Erythroblast (primary cell): ENCODE measurements around the gene MAP9.

ENCODE experiments used
- DNase-seq, 2 experiments: peaks; one replicate each; lab custom pipeline; 2025; lab: John Stamatoyannopoulos, UW
- GATA1 ChIP-seq: IDR thresholded peaks from 2 replicates; pipeline ENCODE4 v1.6.1; 2011; ENCODE audit warnings: low read depth, mild to moderate bottlenecking, control low read depth, low read length, moderate library complexity
- POLR2A ChIP-seq: IDR thresholded peaks from 2 replicates; pipeline ENCODE4 v1.6.1; 2011; ENCODE audit warnings: mild to moderate bottlenecking, low read length

The MAP9 gene

DNA sequence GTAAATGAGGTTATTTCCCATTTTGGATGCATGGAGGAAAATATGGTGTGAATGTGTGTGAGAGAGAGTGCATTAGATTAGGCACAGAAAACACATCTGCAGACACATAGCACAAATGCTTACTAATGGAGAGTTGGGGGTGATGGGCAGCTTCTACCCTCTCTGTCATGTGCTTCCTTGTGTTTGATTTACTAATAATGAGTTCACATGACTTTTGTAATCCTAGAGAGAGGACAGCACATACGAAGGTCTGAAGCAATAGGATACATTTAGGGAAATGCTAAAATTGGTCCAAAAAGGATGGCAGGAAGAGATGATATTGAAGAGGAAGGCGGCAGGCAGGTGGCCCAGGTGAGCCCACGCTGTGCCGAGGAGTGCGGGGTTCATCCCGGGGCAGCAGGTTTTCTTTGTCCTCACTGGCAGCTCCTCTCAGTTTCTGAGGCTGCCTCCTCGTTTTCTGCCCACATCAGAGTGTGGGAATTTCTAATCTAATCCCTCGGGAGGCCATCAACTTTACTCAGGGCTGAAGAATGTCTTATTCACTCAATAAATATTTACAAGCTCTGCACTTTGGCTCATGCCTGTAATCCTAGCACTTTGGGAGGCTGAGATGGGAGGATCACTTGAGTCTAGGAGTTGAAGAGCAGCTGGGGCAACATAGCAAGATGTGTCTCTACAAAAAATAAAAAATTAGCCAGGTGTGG, 15.9 kb upstream of the MAP9 start:
- TF ChIP-seq POLR2A: no peak
- no peak for TF ChIP-seq GATA1
- DNase-seq: no peak

- no peak for TF ChIP-seq GATA1
- TF ChIP-seq POLR2A: no peak
- DNase-seq: no peak
Observed at GRCh38 chr4:155391932-155392331, 15.2 kb upstream of the MAP9 start.

DNA sequence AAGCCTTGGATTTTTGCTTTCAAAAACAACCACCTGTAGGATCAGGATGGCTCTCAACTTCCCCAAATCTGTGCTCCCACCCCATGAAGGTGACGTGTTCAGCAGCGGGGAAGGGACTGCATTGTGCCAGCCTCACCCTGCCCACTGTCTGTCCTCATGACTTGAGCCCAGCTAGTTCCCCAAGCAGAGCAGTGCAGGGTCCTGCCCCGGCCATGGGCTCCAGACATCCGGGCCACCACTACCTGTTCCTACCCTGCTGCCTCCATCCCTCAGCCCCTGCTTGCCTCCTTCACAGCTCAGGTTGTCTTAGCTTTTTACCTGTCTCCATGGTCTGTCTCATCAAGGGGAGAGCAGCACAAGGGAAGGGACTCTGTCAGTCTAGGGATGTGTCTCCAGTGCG, 11.4 kb upstream of the MAP9 start:
- no peak for TF ChIP-seq POLR2A
- TF ChIP-seq GATA1: no peak

DNA sequence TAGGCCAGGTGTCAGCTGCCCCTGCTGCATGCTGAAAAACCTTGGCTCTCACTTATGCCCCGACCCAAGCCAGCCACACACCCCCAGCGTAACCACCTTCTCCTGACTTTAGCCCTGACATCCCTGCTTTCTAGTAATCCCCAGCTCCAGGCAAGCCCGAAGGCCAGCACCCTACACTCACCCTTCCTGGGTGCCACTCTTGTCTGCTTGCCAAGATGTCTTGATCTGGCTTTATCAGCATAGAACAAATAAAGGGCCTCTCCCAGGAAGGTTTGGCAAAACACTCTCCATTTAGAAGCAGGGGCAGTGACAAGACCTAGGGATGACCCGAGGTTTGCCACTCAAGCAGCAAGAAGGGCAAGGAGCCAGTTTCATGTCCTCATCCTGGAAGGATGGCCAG, 6.8 kb upstream of the MAP9 start:
- TF ChIP-seq GATA1: no peak
- no peak for TF ChIP-seq POLR2A
- DNase-seq: no peak

More for the DNA sequence above, 11.4 kb upstream of the MAP9 start:
- DNase-seq: no peak

- DNase-seq: no peak
- TF ChIP-seq POLR2A (no peak), GATA1 (no peak)
Observed at GRCh38 chr4:155377276-155377675, 511 bp upstream of the MAP9 start.

- peak; percentile 3 to 28 for DNase-seq
- TF ChIP-seq GATA1 (no peak), POLR2A (no peak)
Observed at GRCh38 chr4:155371432-155372043, 5.2 kb downstream of the MAP9 start.

DNA sequence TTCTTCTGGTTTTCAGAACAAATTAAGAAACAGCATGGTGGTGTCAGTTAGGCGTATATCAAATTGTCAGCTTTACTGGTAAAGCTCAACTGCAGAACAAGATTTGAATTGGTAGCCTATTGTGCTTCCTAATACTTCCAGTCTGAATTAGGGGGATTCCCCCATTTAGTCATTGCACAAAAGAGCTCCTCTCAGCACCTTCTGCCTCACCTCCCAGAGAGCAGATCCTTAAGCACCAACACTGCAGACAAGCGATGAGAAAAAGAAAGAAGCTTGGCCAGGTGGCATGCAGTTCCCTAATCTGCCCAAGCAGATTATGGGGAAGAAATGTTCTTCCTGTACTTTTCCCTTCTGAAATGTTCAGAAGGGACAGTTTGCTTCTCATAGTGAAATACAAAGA, 9.2 kb downstream of the MAP9 start:
- no peak for TF ChIP-seq GATA1
- TF ChIP-seq POLR2A: no peak
- DNase-seq: no peak

DNA sequence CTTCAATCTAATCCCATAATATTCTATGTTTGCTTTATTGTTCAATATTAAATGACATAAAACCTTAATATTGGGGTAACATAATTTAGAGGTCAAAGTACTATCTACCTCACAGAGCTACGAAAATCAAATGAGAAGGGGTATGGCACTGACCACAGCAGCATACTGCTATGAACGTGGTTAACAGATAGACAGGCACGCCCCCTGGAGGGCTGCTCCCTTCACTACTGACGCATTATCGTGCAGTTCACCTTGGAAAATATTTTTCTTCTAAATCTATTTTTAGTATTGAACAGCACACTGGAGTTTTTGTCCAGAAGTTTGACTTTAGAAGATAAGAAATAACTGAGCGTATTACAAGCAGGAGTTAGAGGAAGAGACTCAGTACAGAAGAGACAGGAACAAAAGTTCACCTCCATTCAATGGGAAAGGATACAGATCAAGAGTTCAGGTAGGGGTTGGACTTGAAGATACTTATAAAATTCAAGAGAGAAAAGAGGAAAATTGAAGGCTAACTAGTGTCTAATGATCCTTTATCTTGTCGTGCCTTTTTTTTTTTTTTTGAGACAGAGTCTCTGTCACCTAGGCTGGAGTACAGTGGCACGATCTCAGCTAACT, 22.7 kb downstream of the MAP9 start:
- TF ChIP-seq GATA1 (no peak), POLR2A (no peak)
- peak; percentile 54 to 68 for DNase-seq

GRCh38 chr4:155342142-155342541, 34.6 kb downstream of the MAP9 start:
- TF ChIP-seq GATA1 (no peak), POLR2A (no peak)
- DNase-seq: no peak

- no peak for DNase-seq
Observed at GRCh38 chr4:155339999-155340398, 36.8 kb downstream of the MAP9 start.

GRCh38 chr4:155339588-155339987, 37.2 kb downstream of the MAP9 start:
- DNase-seq: no peak
- TF ChIP-seq GATA1: no peak
- no peak for TF ChIP-seq POLR2A

More at GRCh38 chr4:155339999-155340398, 36.8 kb downstream of the MAP9 start:
- TF ChIP-seq GATA1 (no peak), POLR2A (no peak)

GRCh38 chr4:155338196-155338595, 38.6 kb downstream of the MAP9 start:
- no peak for DNase-seq
- TF ChIP-seq GATA1 (no peak), POLR2A (no peak)

GRCh38 chr4:155336242-155336641, 40.5 kb downstream of the MAP9 start:
- DNase-seq: no peak
- TF ChIP-seq GATA1 (no peak), POLR2A (no peak)

DNA sequence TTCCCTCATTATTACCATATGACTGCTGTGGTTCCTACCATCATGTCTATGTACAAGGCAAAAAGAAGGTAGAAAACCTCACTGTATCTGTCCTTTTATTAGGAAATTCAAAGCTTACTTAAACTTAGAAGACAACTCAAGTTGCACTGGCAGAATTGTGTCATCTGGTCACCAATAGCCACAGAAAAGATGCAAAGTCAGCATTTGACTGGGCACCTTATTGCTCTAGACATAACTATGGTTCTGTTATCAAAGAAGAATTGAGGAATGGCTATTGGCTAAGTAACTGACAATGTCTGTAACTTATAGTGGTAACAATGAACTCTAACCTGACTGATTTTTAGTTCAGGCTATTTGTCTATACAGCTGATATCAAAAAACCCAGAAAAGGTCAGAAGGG, 45.3 kb downstream of the MAP9 start:
- no peak for DNase-seq
- TF ChIP-seq GATA1 (no peak), POLR2A (no peak)
